CD4-positive, alpha-beta memory T cell (primary cell): ENCODE measurements around the gene CHD9. TPM values are rescaled to one million over a fixed set of nuclear protein-coding genes. Genes with fewer than 3 reads are reported as not detected.
A peak's percentile ranks its signal among the peaks of the same experiment; 100 is the strongest.

ENCODE experiments used
- CTCF ChIA-PET: fragments of 350-600 bp; sonication (Branson Sonifier 250); formaldehyde crosslinking; loops from one replicate; lab custom pipeline; 2021; ENCODE audit warnings: inconsistent platforms; ENCODE audit not compliant: partially characterized antibody; lab: Charles Lee
- POLR2A ChIA-PET: fragments of 350-600 bp; sonication (Branson Sonifier 250); formaldehyde crosslinking; loops from one replicate; lab custom pipeline; 2021; ENCODE audit not compliant: partially characterized antibody; lab: Charles Lee
- DNase-seq, 5 donors: peaks; one replicate each; pipeline versions ENCODE4 v3.0.0 to v3.0.0-alpha.2; 2020 to 2022; ENCODE audit warnings: mixed read lengths in 1 of 5
- H3K27ac ChIP-seq: one replicate; pipeline ENCODE4 v1.7.0; 2013; ENCODE audit warnings: low read depth, low read length
- H3K27me3 ChIP-seq: 2 replicates; pipeline ENCODE4 v1.7.0; 2013; ENCODE audit warnings: mild to moderate bottlenecking, low read length, moderate library complexity; ENCODE audit not compliant: insufficient read depth
- H3K36me3 ChIP-seq: 2 replicates; pipeline ENCODE4 v1.7.0; 2013; ENCODE audit warnings: mild to moderate bottlenecking, low read length, moderate library complexity; ENCODE audit not compliant: insufficient read depth
- H3K4me1 ChIP-seq: 2 replicates; pipeline ENCODE4 v1.7.0; 2013; ENCODE audit warnings: mild to moderate bottlenecking, low read length, moderate library complexity; ENCODE audit not compliant: insufficient read depth
- H3K4me3 ChIP-seq, 2 donors: one replicate each; pipeline ENCODE4 v1.7.0; 2013; ENCODE audit warnings: low read length in 2 of 2, mild to moderate bottlenecking in 1 of 2
- H3K9me3 ChIP-seq, 2 donors: one replicate each; pipeline ENCODE4 v1.7.0; 2013; ENCODE audit warnings: low read length in 2 of 2, control low read depth in 1 of 2; ENCODE audit not compliant: control insufficient read depth in 1 of 2
- H3K27ac Mint-ChIP-seq, 7 donors: one replicate each; pipeline ENCODE4 v1.8.0; 2020 to 2021; ENCODE audit warnings: mixed read lengths in 7 of 7, mild to moderate bottlenecking in 6 of 7, inconsistent platforms in 3 of 7, moderate library complexity in 3 of 7
- H3K27me3 Mint-ChIP-seq, 2 donors: one replicate each; pipeline ENCODE4 v1.8.0; 2020 to 2021; ENCODE audit warnings: mixed read lengths in 2 of 2
- H3K36me3 Mint-ChIP-seq, 2 donors: one replicate each; pipeline ENCODE4 v1.8.0; 2020 to 2021; ENCODE audit warnings: mixed read lengths in 2 of 2, inconsistent platforms in 1 of 2, mild to moderate bottlenecking in 1 of 2
- H3K4me1 Mint-ChIP-seq, 4 donors: one replicate each; pipeline ENCODE4 v1.8.0; 2020 to 2021; ENCODE audit warnings: mixed read lengths in 4 of 4, mild to moderate bottlenecking in 1 of 4
- H3K4me3 Mint-ChIP-seq, 8 donors: one replicate each; pipeline ENCODE4 v1.8.0; 2020 to 2021; ENCODE audit warnings: mixed read lengths in 8 of 8, mild to moderate bottlenecking in 7 of 8, moderate library complexity in 6 of 8, inconsistent platforms in 3 of 8
- H3K9me3 Mint-ChIP-seq, 8 donors: one replicate each; pipeline ENCODE4 v1.8.0; 2020 to 2021; ENCODE audit warnings: mixed read lengths in 8 of 8, mild to moderate bottlenecking in 5 of 8, inconsistent platforms in 3 of 8, moderate library complexity in 1 of 8
- intact Hi-C: fragments of 100-400 bp; cut with micrococcal nuclease; formaldehyde crosslinking; loops from one replicate; pipeline ENCODE4 v1.15.1; 2023
- polyA plus RNA-seq, 2 donors: library from polyadenylated mRNA; unstranded; fragments of 300-500 nt; fragmentation: Illumina TruSeq; gene quantifications; one replicate each; pipeline ENCODE4 v1.2.3, GENCODE V29; 2021
- total RNA-seq, 2 experiments: library from RNA; stranded (reverse); gene quantifications; one replicate each; pipeline ENCODE4 v1.2.3, GENCODE V29; 2021

Gene CHD9
- total and polyA plus RNA-seq, 4 experiments from 2014 or later, result 22.9 to 49.7 (median 39.5) TPM

- Histone ChIP-seq H3K4me1 (peaks cover 8% of the 10 kb centered on the region), H3K27me3 (no peaks in the 10 kb centered on the region), H3K36me3 (no peaks in the 10 kb centered on the region), H3K9me3 (no peaks in the 10 kb centered on the region), H3K4me3 (peak overlapping the region in 1 of 2 donors; percentile 63), H3K27ac (peak overlapping the region; percentile 49)
- H3K9me3 Mint-ChIP-seq, result peaks cover 0 to 1% (median 0%) of the 10 kb centered on the region in 8 donors
- H3K36me3 Mint-ChIP-seq, result peaks cover 0 to 4% of the 10 kb centered on the region in 2 donors
- intact Hi-C loops, result loop anchor here (2.0 to 5.0 kb wide), 6 partner anchors 30 to 572 kb away; partner anchors contain the start of gene RPGRIP1L
- H3K4me1 Mint-ChIP-seq, result peaks cover 9 to 20% (median 15%) of the 10 kb centered on the region in 4 donors
- no peaks in the 10 kb centered on the region for H3K27me3 Mint-ChIP-seq
- ChIA-PET CTCF (no interaction called here), POLR2A (interaction anchor here (1.6 kb wide), 1 partner anchor 10 kb away, joined by 4 read pairs; no protein-coding TSS in a partner anchor)
- no peak for DNase-seq
- H3K27ac Mint-ChIP-seq, result peak overlapping the region in 1 of 7 donors; percentile 62
- peak overlapping the region in 5 of 8 donors; percentile 73 to 87 (median 83) for H3K4me3 Mint-ChIP-seq
These were observed 76.2 kb downstream of the CHD9 start for GRCh38 chr16:53131050-53131362.

DNA sequence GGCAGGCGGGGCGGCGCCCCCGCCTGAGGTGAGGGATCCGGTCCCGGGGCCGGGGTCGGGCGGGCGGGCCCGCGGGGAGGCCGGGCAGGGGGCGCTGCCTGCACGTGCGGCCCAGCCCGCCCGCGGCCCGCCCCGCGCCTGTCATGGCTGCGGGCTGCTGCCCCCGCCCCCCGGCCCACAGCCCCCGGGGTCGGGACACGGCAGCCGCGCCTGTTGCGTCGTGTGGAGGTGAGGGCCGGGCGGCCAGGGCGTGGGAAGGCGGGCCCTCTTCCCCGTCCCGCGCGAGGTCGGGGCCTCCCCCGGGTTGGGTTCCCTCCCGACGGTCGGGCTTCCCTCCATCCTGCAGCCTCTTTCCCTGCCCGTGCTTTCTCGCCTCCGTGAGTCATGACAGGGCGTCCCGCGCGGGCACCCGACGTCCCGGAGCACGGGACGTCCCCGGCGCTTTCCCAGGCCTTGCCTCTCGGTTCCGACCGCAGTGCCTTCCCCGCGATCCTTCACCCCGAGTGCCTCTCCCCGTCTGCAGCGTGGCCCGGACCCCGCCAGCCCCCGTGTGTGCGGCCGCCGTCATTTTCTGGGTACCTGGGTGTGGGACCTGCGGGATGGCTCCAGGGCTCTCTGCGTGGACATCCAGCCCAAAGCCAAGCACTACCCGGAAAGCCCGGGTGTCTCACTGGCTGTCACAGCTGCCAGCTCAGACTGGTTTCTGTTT lies 76.7 kb downstream of the CHD9 start:
- POLR2A ChIA-PET, result no interaction called here
- Histone ChIP-seq H3K4me3 (peak overlapping the region; percentile 36 to 64), H3K4me1 (peaks cover 8% of the 10 kb centered on the region), H3K27ac (peak overlapping the region; percentile 49), H3K9me3 (no peaks in the 10 kb centered on the region), H3K36me3 (no peaks in the 10 kb centered on the region), H3K27me3 (no peaks in the 10 kb centered on the region)
- Mint-ChIP-seq H3K27me3 (no peaks in the 10 kb centered on the region), H3K27ac (peak overlapping the region; percentile 68 to 91 (median 86)), H3K4me1 (peaks cover 8 to 20% (median 15%) of the 10 kb centered on the region in 4 donors), H3K9me3 (peaks cover 0 to 1% (median 0%) of the 10 kb centered on the region in 8 donors), H3K36me3 (peaks cover 0 to 4% of the 10 kb centered on the region in 2 donors), H3K4me3 (peak overlapping the region; percentile 89 to 95 (median 92))
- peak; percentile 37 to 71 (median 49) for DNase-seq
- CTCF ChIA-PET, result interaction anchor here (1.3 kb wide), 1 partner anchor 28 kb away, joined by 3 read pairs; no protein-coding TSS in a partner anchor
- intact Hi-C loops, result loop anchor here (2.0 to 5.0 kb wide), 6 partner anchors 29 to 571 kb away; partner anchors contain the start of gene RPGRIP1L

DNA sequence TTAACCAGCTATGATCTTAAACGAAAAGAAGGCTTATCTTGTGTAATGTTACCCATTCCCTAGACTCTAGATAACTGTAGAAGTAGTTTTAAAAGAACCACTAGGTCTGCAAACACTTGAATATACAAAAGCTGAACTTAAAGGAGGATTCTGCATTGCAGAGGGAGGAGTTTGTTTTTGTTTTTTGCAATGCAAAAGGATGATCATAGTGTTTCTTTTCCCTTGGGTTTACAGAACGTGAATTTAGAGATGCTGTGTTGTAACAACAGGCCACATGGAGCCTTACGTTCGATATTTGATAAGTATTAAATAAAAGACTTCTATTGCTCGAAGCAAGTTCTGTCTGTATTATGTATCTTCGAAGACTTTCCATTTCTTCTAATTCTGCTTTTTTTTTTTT lies 77.6 kb downstream of the CHD9 start:
- H3K4me1 Mint-ChIP-seq, result peaks cover 8 to 20% (median 15%) of the 10 kb centered on the region in 4 donors
- no peaks in the 10 kb centered on the region for H3K9me3 ChIP-seq
- DNase-seq, result no peak
- intact Hi-C loops, result loop anchor here (5.0 kb wide), 2 partner anchors 75 to 240 kb away; no protein-coding TSS in a partner anchor
- peaks cover 0 to 4% of the 10 kb centered on the region in 2 donors for H3K36me3 Mint-ChIP-seq
- peak overlapping the region in 4 of 7 donors; percentile 38 to 91 (median 60) for H3K27ac Mint-ChIP-seq
- no peak overlapping the region for H3K27ac ChIP-seq
- H3K9me3 Mint-ChIP-seq, result peaks cover 0 to 1% (median 0%) of the 10 kb centered on the region in 8 donors
- H3K36me3 ChIP-seq, result no peaks in the 10 kb centered on the region
- peak overlapping the region; percentile 57 to 95 (median 92) for H3K4me3 Mint-ChIP-seq
- ChIA-PET POLR2A (no interaction called here), CTCF (interaction anchor here (1.3 kb wide), 1 partner anchor 28 kb away, joined by 3 read pairs; no protein-coding TSS in a partner anchor)
- peaks cover 8% of the 10 kb centered on the region for H3K4me1 ChIP-seq
- no peaks in the 10 kb centered on the region for H3K27me3 ChIP-seq
- no peaks in the 10 kb centered on the region for H3K27me3 Mint-ChIP-seq
- no peak overlapping the region for H3K4me3 ChIP-seq

DNA sequence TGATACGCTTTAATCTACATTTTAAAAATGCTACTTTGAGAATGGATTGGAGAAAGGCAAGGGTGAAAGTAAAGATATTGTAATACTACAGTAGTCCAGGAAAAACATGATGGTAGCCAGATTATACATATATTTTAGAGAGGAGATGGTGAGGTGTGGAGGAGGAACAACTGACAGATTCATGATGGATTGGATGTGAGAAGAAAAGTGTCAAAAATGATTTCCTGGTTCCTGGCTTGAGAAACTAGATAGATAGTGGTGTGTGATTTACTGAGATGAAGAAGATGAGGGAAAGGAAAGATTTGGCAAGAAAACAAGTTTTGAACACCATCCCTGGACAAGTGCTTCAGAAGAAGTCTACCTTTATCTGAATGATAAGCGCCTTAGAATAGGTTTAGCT lies 80.5 kb downstream of the CHD9 start:
- H3K9me3 Mint-ChIP-seq, result peaks cover 0 to 1% (median 0%) of the 10 kb centered on the region in 8 donors
- no peak overlapping the region for H3K4me3 Mint-ChIP-seq
- no peaks in the 10 kb centered on the region for H3K36me3 ChIP-seq
- peaks cover 8 to 12% (median 10%) of the 10 kb centered on the region in 4 donors for H3K4me1 Mint-ChIP-seq
- peak overlapping the region in 2 of 7 donors; percentile 5 to 6 for H3K27ac Mint-ChIP-seq
- peaks cover 8% of the 10 kb centered on the region for H3K4me1 ChIP-seq
- intact Hi-C loops, result no loop called here
- no peaks in the 10 kb centered on the region for H3K9me3 ChIP-seq
- no peaks in the 10 kb centered on the region for H3K27me3 Mint-ChIP-seq
- H3K4me3 ChIP-seq, result no peak overlapping the region
- DNase-seq, result no peak
- CTCF ChIA-PET, result no interaction called here
- peaks cover 0 to 2% of the 10 kb centered on the region in 2 donors for H3K36me3 Mint-ChIP-seq
- POLR2A ChIA-PET, result no interaction called here
- H3K27me3 ChIP-seq, result no peaks in the 10 kb centered on the region
- no peak overlapping the region for H3K27ac ChIP-seq

GRCh38 chr16:53142823-53143568 lies 88.2 kb downstream of the CHD9 start:
- Histone ChIP-seq H3K4me3 (no peak overlapping the region), H3K36me3 (no peaks in the 10 kb centered on the region), H3K27ac (no peak overlapping the region), H3K27me3 (no peaks in the 10 kb centered on the region), H3K9me3 (no peaks in the 10 kb centered on the region), H3K4me1 (no peaks in the 10 kb centered on the region)
- ChIA-PET POLR2A (no interaction called here), CTCF (interaction anchor here (1.2 to 1.6 kb wide), 2 partner anchors 17 to 88 kb away, joined by 3 to 5 read pairs; partner anchors contain the start of gene CHD9)
- Mint-ChIP-seq H3K4me1 (peaks cover 0 to 17% (median 13%) of the 10 kb centered on the region in 4 donors), H3K4me3 (no peak overlapping the region), H3K27ac (no peak overlapping the region), H3K27me3 (no peaks in the 10 kb centered on the region), H3K36me3 (no peaks in the 10 kb centered on the region), H3K9me3 (no peaks in the 10 kb centered on the region)
- intact Hi-C loops, result no loop called here
- no peak for DNase-seq

GRCh38 chr16:53147500-53148065 lies 92.8 kb downstream of the CHD9 start:
- Mint-ChIP-seq H3K4me1 (peaks cover 0 to 14% (median 8%) of the 10 kb centered on the region in 4 donors), H3K4me3 (no peak overlapping the region), H3K27me3 (no peaks in the 10 kb centered on the region), H3K27ac (no peak overlapping the region), H3K9me3 (peaks cover 0 to 2% (median 0%) of the 10 kb centered on the region in 8 donors), H3K36me3 (peaks cover 4 to 13% of the 10 kb centered on the region in 2 donors)
- H3K9me3 ChIP-seq, result no peaks in the 10 kb centered on the region
- no peak overlapping the region for H3K27ac ChIP-seq
- H3K4me1 ChIP-seq, result no peaks in the 10 kb centered on the region
- intact Hi-C loops, result no loop called here
- ChIA-PET POLR2A (no interaction called here), CTCF (no interaction called here)
- DNase-seq, result no peak
- H3K27me3 ChIP-seq, result no peaks in the 10 kb centered on the region
- no peaks in the 10 kb centered on the region for H3K36me3 ChIP-seq
- H3K4me3 ChIP-seq, result no peak overlapping the region
